Measurements from ENCODE around the gene LDLRAD2. TPM values are rescaled to one million over a fixed set of nuclear protein-coding genes. Genes with fewer than 3 reads are reported as not detected.

LDLRAD2 gene
- polyA plus RNA-seq, 2 of the 4 experiments (the other 2 are of a cell fraction): 0.08 TPM; not detected in 1

GRCh38 chr1:21779613-21780521 lies 32.2 kb upstream of the LDLRAD2 start:
- ATAC-seq (no peak), FAIRE-seq (no peak), DNase-seq (ENCODE audit: low read depth in 1 of 2, low spot score in 1 of 2) (no peak)
- Histone ChIP-seq H3K4me2 (no peak overlapping the region), H3K4me3 (no peak overlapping the region), H3K4me1 (peaks cover 20% of the 10 kb centered on the region), H3K27ac (no peak overlapping the region), H3K9me3 (0 out of 3 replicates have a peak, but pooled peaks cover 4% of the 10 kb centered on the region)
- WGBS (ENCODE audit: missing lambda C conversion rate): 95% methylated on average over 12 of the region's 12 CpGs
- TF ChIP-seq EHMT2 (IDR thresholded peaks at IDR 0.05; ENCODE audit: low read depth) (no peak), RNF2 (IDR thresholded peaks at IDR 0.05; ENCODE audit: borderline replicate concordance, low read depth) (no peak), CHD4 (IDR thresholded peaks at IDR 0.05; ENCODE audit: borderline replicate concordance) (no peak), PHF8 (IDR thresholded peaks at IDR 0.05; ENCODE audit: borderline replicate concordance, low read depth) (no peak), HOXB13 (CRISPR knock-in tag; IDR thresholded peaks at IDR 0.05; ENCODE audit: low read depth) (no peak), BHLHE40 (IDR thresholded peaks at IDR 0.05; ENCODE audit: low read depth, low read length) (no peak), NR3C1 (IDR thresholded peaks at IDR 0.05) (no peak), RFX5 (IDR thresholded peaks at IDR 0.05) (no peak), JUNB (IDR thresholded peaks at IDR 0.05) (no peak), FOSB (CRISPR knock-in tag; IDR thresholded peaks at IDR 0.05) (no peak), ZNF302 (CRISPR knock-in tag; IDR thresholded peaks at IDR 0.05) (no peak), CEBPB (IDR thresholded peaks at IDR 0.05) (no peak), SMC3 (IDR thresholded peaks at IDR 0.05) (no peak)
- ChIA-PET POLR2A (no interaction called here), CTCF (no interaction called here)

DNA sequence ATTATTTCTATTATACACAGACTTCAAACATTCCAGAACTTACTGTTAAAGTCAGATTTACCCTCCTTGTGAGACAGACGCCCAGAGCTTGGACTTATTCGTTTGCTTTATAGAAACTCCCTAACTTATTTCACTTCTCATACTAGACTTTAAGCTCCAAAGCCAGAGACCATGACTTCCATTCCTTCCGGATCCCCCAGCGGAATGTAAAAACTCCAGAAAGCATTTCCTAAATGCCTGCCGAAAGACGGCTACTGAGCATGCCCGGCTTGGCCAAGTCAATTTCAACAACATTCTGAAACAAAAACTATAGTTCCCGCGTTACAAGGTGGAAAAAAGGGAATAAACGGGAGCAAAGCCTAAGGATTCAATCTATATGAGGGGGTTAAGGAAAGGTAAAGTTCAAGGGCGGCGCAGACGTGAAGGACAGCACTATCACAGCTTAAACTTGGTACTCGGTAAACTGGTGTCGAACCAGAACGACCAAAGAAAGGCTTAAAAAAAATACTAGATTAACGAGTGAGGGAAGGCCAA lies 30.2 kb upstream of the LDLRAD2 start:
- ATAC-seq (peak in 1 of 2 experiments; percentile 2; a peak in 1 of 6 replicates), FAIRE-seq (no peak), DNase-seq (ENCODE audit: low read depth in 1 of 2, low spot score in 1 of 2) (peak in 1 of 2 experiments; percentile 9)
- 0 out of 3 replicates have a peak, but pooled peaks cover 4% of the 10 kb centered on the region for H3K9me3 ChIP-seq
- 0 out of 2 replicates have a peak, but pooled peaks have one; percentile 11 for TF ChIP-seq FOXS1 (CRISPR knock-in tag; IDR thresholded peaks at IDR 0.05)
- TF ChIP-seq BHLHE40 (IDR thresholded peaks at IDR 0.05; ENCODE audit: low read depth, low read length): no peak
- H3K4me1 ChIP-seq: peaks cover 9% of the 10 kb centered on the region; the same call in 1 of the 3 replicates
- H3K4me3 ChIP-seq: peak overlapping the region; percentile 97
- H3K27ac ChIP-seq: peak overlapping the region; percentile 99 to 100
- H3K4me2 ChIP-seq: peak overlapping the region; percentile 99
- 3% methylated on average over 17 of the region's 17 CpGs for WGBS (ENCODE audit: missing lambda C conversion rate)
- ChIA-PET CTCF (interaction anchor here (0.7 to 2.1 kb wide), 3 partner anchors 15 to 79 kb away, joined by 3 to 6 read pairs (median 4); no protein-coding TSS in a partner anchor), POLR2A (no interaction called here)

DNA sequence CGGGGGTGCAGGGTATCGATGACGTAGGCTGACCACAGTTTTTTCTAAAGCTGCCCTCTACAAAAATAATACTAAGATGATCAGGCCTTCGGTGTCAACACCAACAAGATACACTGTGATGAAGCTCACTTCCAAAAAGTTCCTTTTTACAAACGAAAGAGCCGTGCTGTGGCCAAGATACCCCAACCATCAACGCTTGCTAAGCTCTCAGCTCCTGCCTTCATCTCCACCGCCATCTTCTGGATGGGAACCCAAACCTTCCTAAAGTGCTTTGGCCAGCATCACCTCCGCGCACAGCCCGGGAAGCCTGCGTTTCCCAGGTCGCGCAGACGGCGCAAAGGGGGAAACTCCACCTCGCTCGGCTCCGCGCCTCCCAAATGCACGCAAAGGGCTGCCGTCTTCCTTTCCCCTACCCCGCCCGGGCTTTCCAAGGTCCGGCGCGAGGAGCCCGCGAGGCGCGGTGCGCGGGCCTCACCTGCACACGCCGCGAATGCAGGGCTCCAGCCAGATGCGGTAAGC lies 29.7 kb upstream of the LDLRAD2 start:
- H3K4me2 ChIP-seq: peak overlapping the region; percentile 99
- DNase-seq (ENCODE audit: low read depth in 1 of 2, low spot score in 1 of 2) (peak; percentile 10 to 57), FAIRE-seq (no peak), ATAC-seq (peak; percentile 62 to 67)
- H3K9me3 ChIP-seq: 0 out of 3 replicates have a peak, but pooled peaks cover 4% of the 10 kb centered on the region
- H3K4me3 ChIP-seq: peak overlapping the region; percentile 97
- ChIA-PET POLR2A (interaction anchor here (0.8 kb wide), 1 partner anchor 138 kb away, joined by 3 read pairs; no protein-coding TSS in a partner anchor), CTCF (interaction anchor here (0.9 to 2.1 kb wide), 3 partner anchors 15 to 178 kb away, joined by 3 to 6 read pairs (median 4); no protein-coding TSS in a partner anchor)
- H3K27ac ChIP-seq: peak overlapping the region; percentile 99 to 100
- TF ChIP-seq EHMT2 (IDR thresholded peaks at IDR 0.05; ENCODE audit: low read depth) (no peak), RAD21 (conservative IDR thresholded peaks at IDR 0.05 in 1 of 2, IDR thresholded peaks at IDR 0.05 in 1 of 2) (peak; percentile 36 to 50; a peak in 3 of 5 replicates), SMC3 (IDR thresholded peaks at IDR 0.05) (peak; percentile 19; the same call in 1 of the 3 replicates), CTCF (IDR thresholded peaks at IDR 0.05) (peak; percentile 32; the same call in 2 of the 3 replicates)
- H3K4me1 ChIP-seq: peaks cover 9% of the 10 kb centered on the region; the same call in 1 of the 3 replicates
- WGBS (ENCODE audit: missing lambda C conversion rate): 4% methylated on average over 15 of the region's 37 CpGs

All from A549 (cell line).